Hepatocyte (in vitro differentiated cells): ENCODE measurements around the gene NPIPA5. TPM values are rescaled to one million over a fixed set of nuclear protein-coding genes. Genes with fewer than 3 reads are reported as not detected.
"Not testable (repeated sequence)": the region's sequence is repeated elsewhere in the genome, so short reads cannot be mapped to it uniquely, and the experiment has no call there.

ENCODE experiments used
- DNase-seq: peaks from one replicate; pipeline ENCODE4 v3.0.0-alpha.2; 2016; ENCODE audit warnings: low spot score
- H2AFZ ChIP-seq: fragments of 200-600 bp; sonication (generic); 2 replicates; pipeline ENCODE4 v1.6.0; 2016; ENCODE audit warnings: antibody characterized with exemption, mild to moderate bottlenecking
- H3K27ac ChIP-seq: fragments of 200-600 bp; sonication (generic); 2 replicates; pipeline ENCODE4 v1.5.1; 2016; ENCODE audit warnings: mild to moderate bottlenecking
- H3K27me3 ChIP-seq: fragments of 200-600 bp; sonication (generic); 2 replicates; pipeline ENCODE4 v1.6.1; 2016
- H3K36me3 ChIP-seq: fragments of 200-600 bp; sonication (generic); replicated peaks from 2 replicates; pipeline ENCODE4 v1.5.1; 2016; ENCODE audit warnings: low read depth; ENCODE audit not compliant: insufficient read depth
- H3K4me1 ChIP-seq: fragments of 200-600 bp; sonication (generic); 2 replicates; pipeline ENCODE4 v1.5.1; 2016; ENCODE audit warnings: mild to moderate bottlenecking, moderate library complexity; ENCODE audit not compliant: insufficient read depth
- H3K4me2 ChIP-seq: fragments of 200-600 bp; sonication (generic); 2 replicates; pipeline ENCODE4 v1.6.0; 2016
- H3K4me3 ChIP-seq: fragments of 200-600 bp; sonication (generic); 2 replicates; pipeline ENCODE4 v1.5.1; 2016; ENCODE audit warnings: mild to moderate bottlenecking
- H3K79me2 ChIP-seq: fragments of 200-600 bp; sonication (generic); 2 replicates; pipeline ENCODE4 v1.6.0; 2017; ENCODE audit warnings: mild to moderate bottlenecking
- H3K9me2 ChIP-seq: fragments of 200-600 bp; sonication (generic); replicated peaks from 2 replicates; pipeline ENCODE4 v1.6.0; 2017; ENCODE audit warnings: mild to moderate bottlenecking; ENCODE audit not compliant: insufficient read depth
- H3K9me3 ChIP-seq: fragments of 200-600 bp; sonication (generic); 2 replicates; pipeline ENCODE4 v1.5.1; 2016; ENCODE audit warnings: low read depth, mild to moderate bottlenecking
- H4K20me1 ChIP-seq: fragments of 200-600 bp; sonication (generic); 2 replicates; pipeline ENCODE4 v1.6.0; 2016; ENCODE audit warnings: mild to moderate bottlenecking; ENCODE audit not compliant: insufficient read depth, poor library complexity, severe bottlenecking
- WGBS: methylation state at CpG from one replicate; pipeline ENCODE4 v1.1.6; 2016; ENCODE audit warnings: low lambda C conversion rate; ENCODE audit errors: missing lambda C conversion rate; 5-methylcytosine and 5-hydroxymethylcytosine counted together
- polyA plus RNA-seq: library from polyadenylated mRNA; unstranded; fragments of >200 nt; fragmentation: Nextera tagmentation; extraction: Ambion mirVana; gene quantifications from 2 replicates; pipeline ENCODE4 v1.2.1, GENCODE V29; 2016
- total RNA-seq: library from RNA; depleted of rRNA; stranded (reverse); fragments of >200 nt; gene quantifications from 2 replicates; pipeline ENCODE4 v1.2.3, GENCODE V29; 2014

Gene NPIPA5
- total and polyA plus RNA-seq, 2 experiments from 2014 or later, result 0.77 TPM; not detected in 1

GRCh38 chr16:15388060-15388459 lies 10.0 kb upstream of the NPIPA5 start:
- not testable (repeated sequence) for H4K20me1 ChIP-seq, H3K27ac ChIP-seq, DNase-seq, H3K36me3 ChIP-seq, H3K79me2 ChIP-seq, H2AFZ ChIP-seq, H3K4me1 ChIP-seq, H3K9me3 ChIP-seq, H3K27me3 ChIP-seq, H3K9me2 ChIP-seq, H3K4me2 ChIP-seq, H3K4me3 ChIP-seq
- 82% methylated on average over 6 of the region's 6 CpGs for WGBS

GRCh38 chr16:15382810-15383209 lies 4.7 kb upstream of the NPIPA5 start:
- H3K9me2 ChIP-seq, H3K27me3 ChIP-seq, H3K4me2 ChIP-seq, H2AFZ ChIP-seq, H3K4me3 ChIP-seq, DNase-seq, H3K79me2 ChIP-seq, H4K20me1 ChIP-seq, H3K36me3 ChIP-seq, H3K4me1 ChIP-seq, H3K27ac ChIP-seq, H3K9me3 ChIP-seq: not testable (repeated sequence)
- 68% methylated on average over 3 of the region's 3 CpGs for WGBS

- WGBS, result 75% methylated on average over 3 of the region's 7 CpGs
- not testable (repeated sequence) for H3K9me2 ChIP-seq, H3K4me2 ChIP-seq, H2AFZ ChIP-seq, DNase-seq, H3K79me2 ChIP-seq, H3K27me3 ChIP-seq, H3K9me3 ChIP-seq, H3K4me1 ChIP-seq, H3K4me3 ChIP-seq, H3K27ac ChIP-seq, H3K36me3 ChIP-seq, H4K20me1 ChIP-seq
Observed at GRCh38 chr16:15357495-15357894, 20.6 kb downstream of the NPIPA5 start.

DNA sequence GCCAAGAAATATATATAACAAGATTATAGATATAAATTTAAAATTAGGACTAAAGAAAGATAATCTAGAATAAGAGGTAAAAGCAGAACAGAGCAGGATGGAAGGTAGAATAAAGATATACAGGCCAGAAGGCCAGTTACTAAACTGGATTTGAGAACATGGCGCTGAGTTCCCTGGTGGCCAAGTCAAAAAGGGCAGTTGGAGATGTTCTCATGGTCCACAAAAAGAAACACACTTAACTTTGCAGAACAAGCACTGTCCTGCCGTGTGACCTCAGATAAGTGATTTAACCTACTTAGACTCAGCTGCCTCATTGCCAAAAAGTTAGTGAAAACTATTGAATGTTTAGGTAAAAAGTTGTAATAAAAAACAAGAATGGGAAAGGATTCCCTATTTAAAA lies 23.2 kb downstream of the NPIPA5 start:
- not testable (repeated sequence) for H3K4me3 ChIP-seq, H3K27me3 ChIP-seq, H3K9me2 ChIP-seq, H3K27ac ChIP-seq, H3K9me3 ChIP-seq, H3K79me2 ChIP-seq, H2AFZ ChIP-seq, H3K4me1 ChIP-seq, H3K36me3 ChIP-seq, H3K4me2 ChIP-seq, DNase-seq, H4K20me1 ChIP-seq
- WGBS, result no CpG with 5 or more reads among the region's 2 CpGs

DNA sequence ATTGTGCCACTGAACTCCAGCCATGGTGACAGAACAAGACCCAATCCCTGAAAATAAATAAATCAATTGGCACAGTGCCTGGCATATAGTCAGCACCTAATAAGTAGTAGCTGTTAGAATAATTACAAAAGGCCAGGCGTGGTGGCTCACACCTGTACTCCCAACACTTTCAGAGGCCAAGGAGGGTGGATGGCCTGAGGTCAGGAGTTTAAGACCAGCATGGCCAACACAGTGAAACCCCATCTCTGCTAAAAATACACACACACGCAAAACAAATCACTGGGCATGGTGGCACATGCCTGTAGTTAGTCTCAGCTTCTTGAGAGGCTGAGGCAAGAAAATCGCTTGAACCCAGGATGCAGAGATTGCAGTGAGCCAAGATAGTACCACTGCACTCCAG lies 25.2 kb downstream of the NPIPA5 start:
- not testable (repeated sequence) for H3K36me3 ChIP-seq, H3K9me3 ChIP-seq, H3K4me2 ChIP-seq, H3K4me3 ChIP-seq, H3K27me3 ChIP-seq, DNase-seq, H3K4me1 ChIP-seq, H3K27ac ChIP-seq, H3K79me2 ChIP-seq, H3K9me2 ChIP-seq, H2AFZ ChIP-seq, H4K20me1 ChIP-seq
- WGBS, result 95% methylated on average over 2 of the region's 3 CpGs

DNA sequence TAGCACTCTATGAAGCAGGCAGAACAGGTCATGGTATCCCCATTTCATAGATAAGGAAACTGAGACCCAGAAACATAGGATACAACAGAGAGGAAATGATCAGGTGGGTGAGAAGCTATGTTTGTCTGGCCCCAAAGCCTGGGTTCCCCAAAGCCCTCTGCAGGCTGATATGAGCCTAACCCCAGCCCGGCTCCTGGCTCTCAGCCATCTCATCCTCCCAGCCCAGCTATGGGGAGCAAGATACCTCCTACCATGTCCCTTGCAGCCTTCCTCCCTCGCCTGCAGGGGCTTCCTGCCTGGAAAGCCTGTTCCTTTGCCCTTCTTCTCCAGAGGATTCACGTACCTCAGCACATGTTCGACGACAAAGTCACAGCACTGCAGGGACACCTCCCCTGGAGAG lies 26.3 kb downstream of the NPIPA5 start:
- H3K9me2 ChIP-seq, H3K27me3 ChIP-seq, H4K20me1 ChIP-seq, H2AFZ ChIP-seq, H3K27ac ChIP-seq, H3K4me3 ChIP-seq, H3K9me3 ChIP-seq, H3K4me1 ChIP-seq, DNase-seq, H3K79me2 ChIP-seq, H3K4me2 ChIP-seq, H3K36me3 ChIP-seq: not testable (repeated sequence)
- WGBS, result no CpG with 5 or more reads among the region's 5 CpGs

- WGBS, result no CpG with 5 or more reads among the region's 11 CpGs
- not testable (repeated sequence) for H3K4me3 ChIP-seq, H3K36me3 ChIP-seq
Observed at GRCh38 chr16:15351251-15351650, 26.8 kb downstream of the NPIPA5 start.

DNA sequence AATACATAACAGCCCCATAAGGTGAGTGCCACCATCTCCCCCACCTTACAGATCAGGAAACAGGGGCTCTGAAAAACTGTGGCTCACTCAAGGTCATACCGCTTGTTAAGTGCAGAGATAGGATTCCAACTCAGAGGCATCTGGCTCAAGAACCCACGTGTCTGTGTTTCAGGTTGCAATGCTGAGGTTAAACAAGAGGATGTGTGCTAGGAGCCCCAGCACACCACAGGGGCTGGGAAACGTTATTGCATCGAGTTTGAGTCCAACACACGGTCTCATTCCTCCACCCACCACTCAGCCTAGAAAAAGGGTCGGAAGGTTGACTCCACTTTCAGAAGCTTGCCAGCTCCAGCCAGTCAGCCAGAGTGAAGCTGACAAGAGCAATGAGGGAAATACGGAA lies 29.4 kb downstream of the NPIPA5 start:
- H3K27ac ChIP-seq, H3K4me3 ChIP-seq, H3K79me2 ChIP-seq, H3K9me3 ChIP-seq, H4K20me1 ChIP-seq, H2AFZ ChIP-seq, H3K4me1 ChIP-seq, H3K4me2 ChIP-seq, H3K36me3 ChIP-seq, DNase-seq, H3K9me2 ChIP-seq, H3K27me3 ChIP-seq: not testable (repeated sequence)
- WGBS, result no CpG with 5 or more reads among the region's 7 CpGs

More at GRCh38 chr16:15351251-15351650, 26.8 kb downstream of the NPIPA5 start:
- H3K27ac ChIP-seq, H3K4me2 ChIP-seq, H3K9me2 ChIP-seq, H3K4me1 ChIP-seq, H3K27me3 ChIP-seq, DNase-seq, H2AFZ ChIP-seq, H3K9me3 ChIP-seq, H4K20me1 ChIP-seq, H3K79me2 ChIP-seq: not testable (repeated sequence)

DNA sequence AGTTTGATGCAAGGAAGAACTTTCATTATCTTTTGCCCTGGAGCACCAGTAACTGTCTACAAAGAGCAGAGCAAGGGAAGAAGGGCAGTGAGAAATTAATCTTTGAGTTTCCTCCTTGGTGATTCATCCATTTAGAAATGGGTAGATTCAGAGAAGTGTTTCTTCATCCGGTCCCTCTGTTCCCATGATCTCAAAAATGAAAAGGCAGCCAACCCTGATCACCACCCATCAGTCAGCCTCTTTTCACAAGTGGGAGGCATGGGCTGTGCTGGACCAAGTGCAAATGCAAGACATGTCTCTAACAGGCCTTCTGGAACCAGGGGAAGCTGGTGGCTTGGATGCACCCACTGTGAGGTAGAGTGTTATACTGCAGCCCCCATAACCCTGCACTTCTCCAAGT lies 35.8 kb downstream of the NPIPA5 start:
- WGBS, result no CpG with 5 or more reads among the region's 1 CpG
- H3K4me3 ChIP-seq, DNase-seq, H3K4me1 ChIP-seq, H3K9me3 ChIP-seq, H3K79me2 ChIP-seq, H3K9me2 ChIP-seq, H2AFZ ChIP-seq, H3K27ac ChIP-seq, H3K4me2 ChIP-seq, H3K36me3 ChIP-seq, H4K20me1 ChIP-seq, H3K27me3 ChIP-seq: not testable (repeated sequence)
